NCI-H82 treated with DMSO at 0.1 percent for 48 hours (cell line): ENCODE measurements around the gene DNAH11.

ENCODE experiments used
- DNase-seq: peaks from one replicate; lab custom pipeline; 2025; ENCODE audit not compliant: unreplicated experiment; lab: John Stamatoyannopoulos, UW

Gene DNAH11

DNA sequence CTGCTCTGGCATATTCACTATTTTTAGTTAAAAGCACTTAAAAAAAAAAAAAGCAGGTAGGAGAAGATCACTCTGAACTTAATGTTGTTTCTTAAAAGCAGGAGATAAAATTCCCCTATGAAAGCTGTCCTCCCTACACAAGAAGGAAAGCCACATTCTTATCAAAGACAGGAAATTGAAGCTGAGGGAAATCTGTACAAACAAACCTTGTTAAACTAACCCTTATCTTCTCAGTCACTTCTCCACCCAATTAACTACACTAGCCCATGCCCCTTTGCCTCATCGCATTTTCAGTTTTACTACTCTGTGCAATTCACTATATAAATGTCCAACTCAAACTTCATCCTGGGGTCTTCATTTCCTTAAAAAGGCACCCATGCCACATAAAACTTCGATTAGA lies 405.5 kb downstream of the DNAH11 start:
- DNase-seq: no peak

- DNase-seq: no peak
Observed at GRCh38 chr7:21948887-21949540, 406.2 kb downstream of the DNAH11 start.
